CD1c-positive myeloid dendritic cell (primary cell): ENCODE results near the gene MAPKAP1.

Experiments used
- DNase-seq: peaks from one replicate; pipeline ENCODE4 v3.0.0-alpha.2; 2016; ENCODE audit errors: extremely low spot score

MAPKAP1 gene

GRCh38 chr9:125486152-125486508 lies 220.9 kb downstream of the MAPKAP1 start:
- no peak for DNase-seq

- DNase-seq, result no peak
Observed at GRCh38 chr9:125485471-125486151, 221.4 kb downstream of the MAPKAP1 start.

- DNase-seq, result no peak
Observed at GRCh38 chr9:125484350-125485282, 222.4 kb downstream of the MAPKAP1 start.

- no peak for DNase-seq
Observed at GRCh38 chr9:125483697-125484096, 223.3 kb downstream of the MAPKAP1 start.

GRCh38 chr9:125479846-125480615 lies 227.0 kb downstream of the MAPKAP1 start:
- DNase-seq, result no peak

- DNase-seq, result no peak
Observed at GRCh38 chr9:125477089-125477544, 229.9 kb downstream of the MAPKAP1 start.

- no peak for DNase-seq
Observed at GRCh38 chr9:125476645-125477044, 230.4 kb downstream of the MAPKAP1 start.

- DNase-seq, result no peak
Observed at GRCh38 chr9:125475385-125475784, 231.6 kb downstream of the MAPKAP1 start.

GRCh38 chr9:125472926-125473701 lies 233.9 kb downstream of the MAPKAP1 start:
- no peak for DNase-seq

- no peak for DNase-seq
Observed at GRCh38 chr9:125472562-125472925, 234.5 kb downstream of the MAPKAP1 start.

GRCh38 chr9:125470767-125471580 lies 236.0 kb downstream of the MAPKAP1 start:
- no peak for DNase-seq

- DNase-seq, result no peak
Observed at GRCh38 chr9:125470189-125470588, 236.8 kb downstream of the MAPKAP1 start.

- no peak for DNase-seq
Observed at GRCh38 chr9:125468646-125469045, 238.4 kb downstream of the MAPKAP1 start.

- DNase-seq, result no peak
Observed at GRCh38 chr9:125467116-125467740, 239.8 kb downstream of the MAPKAP1 start.

- DNase-seq, result no peak
Observed at GRCh38 chr9:125466411-125466810, 240.6 kb downstream of the MAPKAP1 start.

- no peak for DNase-seq
Observed at GRCh38 chr9:125464591-125465385, 242.2 kb downstream of the MAPKAP1 start.

GRCh38 chr9:125463926-125464325 lies 243.1 kb downstream of the MAPKAP1 start:
- no peak for DNase-seq

GRCh38 chr9:125462861-125463291 lies 244.1 kb downstream of the MAPKAP1 start:
- DNase-seq, result no peak

GRCh38 chr9:125461636-125462190 lies 245.3 kb downstream of the MAPKAP1 start:
- no peak for DNase-seq
